Measurements from ENCODE around the gene TAL1. TPM values are rescaled to one million over a fixed set of nuclear protein-coding genes. Genes with fewer than 3 reads are reported as not detected.

Gene TAL1
- total RNA-seq, 1 donor from 2014 or later = 13.9 TPM

DNA sequence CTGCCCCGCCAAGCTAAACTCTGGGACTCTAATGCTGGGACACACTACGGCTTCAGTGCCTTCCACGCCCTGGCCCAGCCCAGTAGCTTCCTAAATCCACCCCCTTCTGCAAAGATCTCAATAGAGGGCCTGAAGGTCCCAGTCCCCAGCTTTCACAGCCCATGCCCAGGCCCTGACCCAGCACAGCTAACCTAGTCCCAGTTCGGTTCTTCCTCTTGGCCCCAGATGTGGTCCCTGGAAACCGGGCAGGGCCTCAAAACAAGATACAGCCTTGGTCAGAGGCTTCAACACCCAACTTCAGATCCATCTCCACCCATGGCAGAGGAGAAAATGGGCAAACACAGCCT, 41.5 kb downstream of the TAL1 start:
- intact Hi-C loops (cut with DNase I) = loop anchor here (1.0 to 5.0 kb wide), 8 partner anchors 11 to 537 kb away; partner anchors contain the start of genes CMPK1, CYP4X1, FOXD2 and STIL

DNA sequence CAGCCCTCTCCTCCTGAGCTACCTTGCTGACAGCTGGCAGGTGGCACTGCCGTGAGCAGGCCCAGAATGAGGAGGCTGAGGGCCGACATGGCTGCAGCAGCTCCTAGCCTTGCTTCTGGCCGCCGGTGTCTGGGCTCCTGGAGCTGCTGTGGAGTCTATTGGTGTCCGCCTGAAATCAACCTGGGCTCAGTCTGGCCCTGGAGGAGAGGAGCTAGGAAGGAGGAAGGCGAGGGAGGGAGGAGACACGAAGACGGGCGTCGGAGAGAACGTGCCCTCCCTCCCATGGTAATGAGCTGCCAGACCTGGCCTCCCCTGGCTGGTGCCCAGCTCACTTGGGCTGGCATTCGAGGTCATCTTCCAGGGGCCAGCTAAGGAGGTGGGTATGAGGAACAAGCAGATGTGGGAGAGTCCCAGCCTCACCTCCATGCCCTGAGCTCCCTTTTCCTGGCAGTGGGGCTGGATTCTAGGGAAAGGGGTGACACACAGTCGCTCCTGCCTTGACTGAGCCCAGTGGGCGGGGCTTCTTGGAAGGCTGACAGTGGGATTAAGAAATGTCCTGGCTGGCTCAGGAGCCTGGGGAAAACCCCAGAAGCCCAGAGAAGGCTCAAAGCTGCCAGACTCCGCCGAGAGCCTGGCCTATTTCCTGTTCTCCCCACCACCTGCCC, 42.0 kb downstream of the TAL1 start, which contains the start of gene PDZK1IP1:
TSS of gene PDZK1IP1 (minus strand) at position 193 of the 665 bp plus-strand sequence. CDS start at position 89, 104 bp downstream.
- no peaks in the 10 kb centered on the region for H3K36me3 ChIP-seq
- intact Hi-C loops (cut with DNase I) = loop anchor here (1.0 to 5.0 kb wide), 8 partner anchors 11 to 537 kb away; partner anchors contain the start of genes CMPK1, CYP4X1, FOXD2 and STIL
- peak within 1 kb of the TSS; percentile 83 to 92 for H3K27ac ChIP-seq
- peak within 1 kb of the TSS; percentile 8 for H3K4me3 ChIP-seq
- peak; percentile 85 to 96 for DNase-seq (ENCODE audit: low spot score in 2 of 2)
- H3K9me3 ChIP-seq = no peaks in the 10 kb centered on the region
- TF ChIP-seq, protein P1, sequence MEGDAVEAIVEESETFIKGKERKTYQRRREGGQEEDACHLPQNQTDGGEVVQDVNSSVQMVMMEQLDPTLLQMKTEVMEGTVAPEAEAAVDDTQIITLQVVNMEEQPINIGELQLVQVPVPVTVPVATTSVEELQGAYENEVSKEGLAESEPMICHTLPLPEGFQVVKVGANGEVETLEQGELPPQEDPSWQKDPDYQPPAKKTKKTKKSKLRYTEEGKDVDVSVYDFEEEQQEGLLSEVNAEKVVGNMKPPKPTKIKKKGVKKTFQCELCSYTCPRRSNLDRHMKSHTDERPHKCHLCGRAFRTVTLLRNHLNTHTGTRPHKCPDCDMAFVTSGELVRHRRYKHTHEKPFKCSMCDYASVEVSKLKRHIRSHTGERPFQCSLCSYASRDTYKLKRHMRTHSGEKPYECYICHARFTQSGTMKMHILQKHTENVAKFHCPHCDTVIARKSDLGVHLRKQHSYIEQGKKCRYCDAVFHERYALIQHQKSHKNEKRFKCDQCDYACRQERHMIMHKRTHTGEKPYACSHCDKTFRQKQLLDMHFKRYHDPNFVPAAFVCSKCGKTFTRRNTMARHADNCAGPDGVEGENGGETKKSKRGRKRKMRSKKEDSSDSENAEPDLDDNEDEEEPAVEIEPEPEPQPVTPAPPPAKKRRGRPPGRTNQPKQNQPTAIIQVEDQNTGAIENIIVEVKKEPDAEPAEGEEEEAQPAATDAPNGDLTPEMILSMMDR (IDR thresholded peaks at IDR 0.05) = no peak
- H3K27me3 ChIP-seq = no peaks in the 10 kb centered on the region
- H3K4me1 ChIP-seq = peaks cover 7 to 28% of the 10 kb centered on the region in 2 donors

More for the DNA sequence above, 41.5 kb downstream of the TAL1 start:
- peak overlapping the region; percentile 7 to 8 for H3K4me3 ChIP-seq
- peaks cover 7 to 28% of the 10 kb centered on the region in 2 donors for H3K4me1 ChIP-seq
- no peak for DNase-seq (ENCODE audit: low spot score in 2 of 2)
- no peaks in the 10 kb centered on the region for H3K36me3 ChIP-seq
- H3K9me3 ChIP-seq = no peaks in the 10 kb centered on the region
- peak overlapping the region; percentile 83 to 92 for H3K27ac ChIP-seq
- TF ChIP-seq, protein P1 (IDR thresholded peaks at IDR 0.05) = no peak
- no peaks in the 10 kb centered on the region for H3K27me3 ChIP-seq

DNA sequence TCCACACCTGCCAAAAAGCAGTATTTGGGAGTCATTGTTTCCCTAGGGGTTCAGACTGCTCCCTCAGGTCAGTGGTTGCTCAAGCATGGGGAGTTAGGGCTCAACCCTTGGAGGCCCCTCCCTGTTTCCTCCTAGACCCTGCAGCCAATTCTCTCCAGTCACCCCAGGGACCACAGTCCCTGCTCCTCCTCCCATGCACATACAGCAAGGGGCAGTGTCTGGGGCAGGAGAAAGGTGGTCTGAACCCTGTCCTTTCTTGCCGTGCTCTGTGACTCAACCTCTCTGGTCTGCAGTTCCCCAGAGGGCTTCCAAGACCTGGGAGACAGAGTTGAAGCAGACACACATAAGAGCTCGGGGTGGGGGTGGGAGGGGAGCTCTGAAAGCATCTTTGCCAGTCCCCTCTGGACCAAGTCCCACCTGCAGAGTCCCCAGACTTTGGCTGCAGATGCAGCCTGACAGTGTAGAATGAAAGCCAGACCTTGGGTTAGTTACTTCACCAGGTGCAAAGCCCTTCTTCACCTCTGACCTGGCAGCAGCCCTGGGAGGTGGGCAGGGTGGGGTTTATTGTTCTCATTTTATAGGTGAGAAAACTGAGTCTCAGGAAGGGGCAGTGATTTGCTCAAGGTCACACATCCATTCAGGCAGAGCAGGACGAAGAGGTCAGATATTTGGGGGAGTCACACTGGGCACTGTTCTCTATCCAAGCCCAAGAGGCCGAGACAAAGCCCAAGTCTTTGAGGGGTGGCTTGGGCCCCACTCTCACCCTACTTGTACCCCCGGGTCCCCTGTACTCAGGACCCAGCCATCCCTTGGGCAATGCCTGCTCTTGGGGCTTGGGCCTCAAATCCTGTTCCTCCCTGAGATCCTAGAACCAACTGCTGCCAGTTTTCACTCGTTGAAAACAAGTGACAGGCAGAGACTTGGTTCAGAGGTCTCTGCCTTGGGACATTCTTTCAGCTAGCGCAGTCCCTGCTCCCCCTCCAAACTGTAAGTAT, 42.9 kb downstream of the TAL1 start:
- Histone ChIP-seq H3K36me3 (no peaks in the 10 kb centered on the region), H3K27ac (peak overlapping the region; percentile 83 to 92), H3K9me3 (no peaks in the 10 kb centered on the region), H3K27me3 (no peaks in the 10 kb centered on the region), H3K4me3 (no peak overlapping the region), H3K4me1 (peaks cover 7 to 28% of the 10 kb centered on the region in 2 donors)
- DNase-seq (ENCODE audit: low spot score in 2 of 2) = peak in 1 of 2 donors; percentile 48
- intact Hi-C loops (cut with DNase I) = no loop called here
- TF ChIP-seq, protein P1 (IDR thresholded peaks at IDR 0.05) = no peak

DNA sequence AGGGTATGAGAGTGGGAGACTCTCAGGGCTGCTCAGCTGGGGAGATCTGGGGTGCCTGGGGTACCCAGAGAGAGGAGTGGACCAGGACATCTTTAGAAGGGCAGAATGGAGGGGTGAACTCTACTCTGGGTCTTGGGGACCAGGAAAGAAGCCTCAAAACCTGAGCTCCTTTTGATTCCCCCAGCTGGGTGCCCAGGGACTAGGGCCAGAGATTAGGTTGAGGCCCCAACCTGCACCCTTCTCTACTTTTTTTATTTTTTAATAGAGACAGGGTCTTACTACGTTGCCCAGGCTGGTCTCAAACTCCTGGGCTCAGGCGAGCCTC, 44.1 kb downstream of the TAL1 start:
- no peaks in the 10 kb centered on the region for H3K9me3 ChIP-seq

More for the DNA sequence above, 44.1 kb downstream of the TAL1 start:
- TF ChIP-seq, protein P1 (IDR thresholded peaks at IDR 0.05) = no peak
- Histone ChIP-seq H3K27ac (no peak overlapping the region), H3K4me3 (no peak overlapping the region), H3K4me1 (peaks cover 7 to 28% of the 10 kb centered on the region in 2 donors), H3K36me3 (no peaks in the 10 kb centered on the region), H3K27me3 (no peaks in the 10 kb centered on the region)
- peak in 1 of 2 donors; percentile 48 for DNase-seq (ENCODE audit: low spot score in 2 of 2)
- intact Hi-C loops (cut with DNase I) = no loop called here

Data from ascending aorta (tissue), 2 donors.